ENCODE data around the gene CMTM1. TPM values are rescaled to one million over a fixed set of nuclear protein-coding genes. Genes with fewer than 3 reads are reported as not detected.

CMTM1 gene
- total and polyA plus RNA-seq, 2 donors (not counting 3 experiments of a cell fraction or from before 2014, with no cell fraction given) = 3.0 to 12.3 TPM

DNA sequence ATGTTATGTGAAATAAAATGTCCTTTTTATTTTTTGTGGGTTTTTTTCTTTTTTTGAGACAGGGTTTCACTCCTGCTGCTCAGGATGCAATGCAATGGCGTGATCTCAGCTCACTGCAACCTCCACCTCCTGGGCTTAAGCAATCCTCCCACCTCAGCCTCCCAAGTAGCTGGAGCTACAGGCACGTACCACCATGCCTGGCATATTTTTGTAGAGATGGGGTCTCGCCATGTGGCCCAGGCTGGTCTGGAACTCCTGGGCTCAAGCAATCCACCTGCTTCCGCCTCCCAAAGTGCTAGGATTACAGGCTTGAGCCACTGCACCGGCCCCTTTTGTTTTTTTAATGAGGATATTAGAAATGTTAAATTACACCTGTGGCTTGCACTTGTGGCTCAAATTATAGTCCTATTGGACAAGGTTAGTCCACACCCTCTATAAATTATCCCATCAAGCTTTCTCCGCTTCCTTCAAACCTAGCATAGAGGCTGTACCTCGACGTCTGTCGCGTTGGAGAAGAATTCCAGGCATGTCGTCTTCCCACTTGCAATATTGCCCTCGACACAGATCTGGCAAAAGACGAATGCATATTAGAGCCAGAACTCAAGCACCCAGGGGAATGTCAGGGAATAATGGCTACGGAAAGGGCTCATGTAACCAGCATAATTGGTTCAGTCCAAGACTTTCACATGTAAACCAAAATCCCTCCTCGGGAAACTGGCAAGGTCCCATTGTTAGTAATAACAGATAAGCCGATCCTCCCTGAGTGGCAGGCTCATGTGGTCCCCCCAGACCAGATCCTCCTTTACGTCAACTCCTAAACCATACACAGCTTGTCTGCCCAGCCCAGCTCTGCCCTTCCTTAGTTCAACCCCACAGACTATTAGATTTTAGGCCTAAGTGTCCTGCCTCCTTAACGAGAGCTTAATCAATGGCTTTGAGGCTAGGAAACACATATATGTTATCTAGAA is 24.6 kb upstream of the CMTM1 start:
- dilution Hi-C loops (cut with MboI; ENCODE audit: extremely low pct_ligation_motif_present, low sequenced_read_pairs) (no loop called here), intact Hi-C loops (cut with micrococcal nuclease) (no loop called here)
- ChIA-PET POLR2A (no interaction called here), CTCF (interaction anchor here (1.5 kb wide), 1 partner anchor 21 kb away, joined by 3 read pairs; no protein-coding TSS in a partner anchor)
- H3K27ac ChIP-seq (ENCODE audit: insufficient read depth, low read depth, low read length) = no peak overlapping the region
- H4K20me1 ChIP-seq (replicated peaks; ENCODE audit: control insufficient read depth, extremely low read depth, insufficient read depth, low read length) = no peaks in the 10 kb centered on the region
- no peaks in the 10 kb centered on the region for H3K27me3 ChIP-seq (ENCODE audit: control insufficient read depth in 2 of 2, insufficient read depth in 2 of 2, low read length in 2 of 2)
- no TSS peak for BruUV-seq (replicated peaks)
- H3K9me1 ChIP-seq (replicated peaks; ENCODE audit: control insufficient read depth, extremely low read depth, insufficient read depth, low read length) = no peaks in the 10 kb centered on the region
- H3K9me3 ChIP-seq (replicated peaks; ENCODE audit: control insufficient read depth, insufficient read depth, low read length) = no peaks in the 10 kb centered on the region
- peaks cover 0 to 8% of the 10 kb centered on the region in 2 experiments for H3K36me3 ChIP-seq (ENCODE audit: control insufficient read depth in 2 of 2, extremely low read depth in 1 of 2, insufficient read depth in 2 of 2, low read length in 2 of 2)
- DNase-seq (ENCODE audit: low read depth, low spot score) (no peak), FAIRE-seq (no peak)
- H2AFZ ChIP-seq (ENCODE audit: low read depth, low read length) = no peak overlapping the region
- no peak overlapping the region for H3K9ac ChIP-seq (replicated peaks; ENCODE audit: extremely low read depth, insufficient read depth, low read length)
- no peak overlapping the region for H3K4me3 ChIP-seq (replicated peaks in 1 of 3; ENCODE audit: insufficient read depth in 1 of 3, low read depth in 1 of 3, low read length in 3 of 3)
- no peaks in the 10 kb centered on the region for H3K4me1 ChIP-seq (ENCODE audit: control insufficient read depth, extremely low read depth, insufficient read depth, low read length)
- no peaks in the 10 kb centered on the region for H3K79me2 ChIP-seq (ENCODE audit: control insufficient read depth, insufficient read depth, low read length)
- TF ChIP-seq FOS (IDR thresholded peaks at IDR 0.05; ENCODE audit: borderline replicate concordance, insufficient read depth, low read length) (no peak), JUN (IDR thresholded peaks at IDR 0.05; ENCODE audit: borderline replicate concordance, insufficient read depth, insufficient read length, low read depth) (no peak), MYC (IDR thresholded peaks at IDR 0.05; ENCODE audit: low read depth, low read length) (no peak), GATA2 (IDR thresholded peaks at IDR 0.05; ENCODE audit: insufficient read depth, insufficient read length, low read depth, low read length) (no peak), POLR2AphosphoS5 (IDR thresholded peaks at IDR 0.05; ENCODE audit: insufficient read depth, low read depth, low read length) (no peak), MAX (IDR thresholded peaks at IDR 0.05; ENCODE audit: insufficient read depth, insufficient read length) (no peak)
- H3K4me2 ChIP-seq (ENCODE audit: insufficient read depth, low read length) = no peak overlapping the region

All from endothelial cell of umbilical vein (primary cell).